ENCODE results near the gene ETV6. TPM values are rescaled to one million over a fixed set of nuclear protein-coding genes. Genes with fewer than 3 reads are reported as not detected.

Gene ETV6
- total and polyA plus RNA-seq, 9 of the 15 experiments (the other 6 are each of a cell fraction or from before 2014, with no cell fraction given), result 0.81 to 12.7 (median 4.1) TPM

DNA sequence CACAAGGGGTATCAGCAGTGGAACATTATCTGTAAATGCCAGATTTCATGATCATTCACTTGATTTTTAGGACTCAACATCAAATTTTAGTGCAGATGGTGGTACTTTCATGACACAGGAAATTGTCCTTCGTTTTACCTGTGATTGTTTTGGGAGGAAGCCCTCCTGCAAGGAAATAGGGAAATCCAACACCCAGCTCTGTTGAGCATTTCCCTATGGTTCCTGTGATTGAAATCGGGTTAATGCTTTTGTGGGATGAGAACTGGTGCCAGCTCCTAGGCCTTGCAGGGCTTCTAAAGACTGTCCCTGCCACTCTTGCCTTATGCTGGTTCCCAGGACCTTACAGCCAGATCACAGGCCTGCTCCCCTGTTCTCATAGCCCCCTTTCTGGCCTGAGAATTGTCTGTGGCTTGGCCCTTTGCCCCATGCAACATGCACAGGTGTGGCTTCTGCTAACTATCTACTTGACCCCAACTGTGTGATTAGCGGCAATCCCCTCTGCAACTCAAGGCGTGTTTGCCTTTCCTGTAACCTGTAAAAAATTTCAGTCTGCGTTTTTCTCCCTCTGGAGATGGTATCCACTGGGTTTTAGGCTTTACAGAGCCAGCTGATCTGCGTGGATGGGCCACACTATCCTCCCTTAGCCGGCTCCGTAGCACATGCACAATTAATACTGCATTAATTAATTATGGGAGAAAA lies 112.5 kb downstream of the ETV6 start:
- ChIA-PET CTCF (ENCODE audit: low intra/inter-chr PET ratio) (no interaction called here), POLR2A (interaction anchor here (0.6 kb wide), 1 partner anchor 254 kb away, joined by 3 read pairs; no protein-coding TSS in a partner anchor)
- in situ Hi-C loops (cut with MboI) (no loop called here), intact Hi-C loops (cut with micrococcal nuclease) (no loop called here)
- BruUV-seq (replicated peaks), result no TSS peak
- Histone ChIP-seq H3K4me1 (replicated peaks in 1 of 2; ENCODE audit: control insufficient read depth in 2 of 2, insufficient read depth in 2 of 2, low read length in 2 of 2) (peaks cover 0 to 4% of the 10 kb centered on the region in 2 experiments; a peak in 1 of 5 replicates), H3K79me2 (ENCODE audit: control insufficient read depth, insufficient read depth, low read length) (no peaks in the 10 kb centered on the region), H3K4me3 (no peak overlapping the region), H3K36me3 (ENCODE audit: control insufficient read depth, insufficient read depth, low read length) (no peaks in the 10 kb centered on the region), H3K9me3 (replicated peaks; ENCODE audit: control insufficient read depth, insufficient read depth, low read depth, low read length) (no peaks in the 10 kb centered on the region), H3K27ac (ENCODE audit: extremely low read depth, low read depth, low read length) (no peak overlapping the region), H3K9ac (ENCODE audit: insufficient read depth in 1 of 2, low read depth in 2 of 2, low read length in 2 of 2) (no peak overlapping the region), H3K27me3 (ENCODE audit: control insufficient read depth in 2 of 2, insufficient read depth in 2 of 2, low read length in 2 of 2) (no peaks in the 10 kb centered on the region), H3K4me2 (ENCODE audit: insufficient read depth, low read length) (no peak overlapping the region), H3K9me1 (ENCODE audit: control insufficient read depth, insufficient read depth, low read length) (no peaks in the 10 kb centered on the region), H2AFZ (ENCODE audit: low read depth, low read length) (no peak overlapping the region), H4K20me1 (replicated peaks; ENCODE audit: control insufficient read depth, insufficient read depth, low read length) (no peaks in the 10 kb centered on the region)
- TF ChIP-seq FOXA3 (CRISPR knock-in tag; conservative IDR thresholded peaks at IDR 0.05 in 1 of 2, IDR thresholded peaks at IDR 0.05 in 1 of 2) (no peak), ZNF212 (CRISPR knock-in tag; IDR thresholded peaks at IDR 0.05) (no peak), NFIC (IDR thresholded peaks at IDR 0.05) (no peak), ARID2 (IDR thresholded peaks at IDR 0.05) (no peak), JUNB (CRISPR knock-in tag; conservative IDR thresholded peaks at IDR 0.05) (no peak), EWSR1 (IDR thresholded peaks at IDR 0.05; ENCODE audit: borderline replicate concordance, low read depth, partially characterized antibody) (no peak), STAG1 (CRISPR knock-in tag; IDR thresholded peaks at IDR 0.05; ENCODE audit: borderline replicate concordance) (no peak), LEF1 (IDR thresholded peaks at IDR 0.05) (no peak), CREM (IDR thresholded peaks at IDR 0.05; ENCODE audit: low read depth) (no peak)
- TF ChIP-seq, protein P1, sequence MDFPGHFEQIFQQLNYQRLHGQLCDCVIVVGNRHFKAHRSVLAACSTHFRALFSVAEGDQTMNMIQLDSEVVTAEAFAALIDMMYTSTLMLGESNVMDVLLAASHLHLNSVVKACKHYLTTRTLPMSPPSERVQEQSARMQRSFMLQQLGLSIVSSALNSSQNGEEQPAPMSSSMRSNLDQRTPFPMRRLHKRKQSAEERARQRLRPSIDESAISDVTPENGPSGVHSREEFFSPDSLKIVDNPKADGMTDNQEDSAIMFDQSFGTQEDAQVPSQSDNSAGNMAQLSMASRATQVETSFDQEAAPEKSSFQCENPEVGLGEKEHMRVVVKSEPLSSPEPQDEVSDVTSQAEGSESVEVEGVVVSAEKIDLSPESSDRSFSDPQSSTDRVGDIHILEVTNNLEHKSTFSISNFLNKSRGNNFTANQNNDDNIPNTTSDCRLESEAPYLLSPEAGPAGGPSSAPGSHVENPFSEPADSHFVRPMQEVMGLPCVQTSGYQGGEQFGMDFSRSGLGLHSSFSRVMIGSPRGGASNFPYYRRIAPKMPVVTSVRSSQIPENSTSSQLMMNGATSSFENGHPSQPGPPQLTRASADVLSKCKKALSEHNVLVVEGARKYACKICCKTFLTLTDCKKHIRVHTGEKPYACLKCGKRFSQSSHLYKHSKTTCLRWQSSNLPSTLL (IDR thresholded peaks at IDR 0.05), result no peak
- TF ChIP-seq, protein P2, sequence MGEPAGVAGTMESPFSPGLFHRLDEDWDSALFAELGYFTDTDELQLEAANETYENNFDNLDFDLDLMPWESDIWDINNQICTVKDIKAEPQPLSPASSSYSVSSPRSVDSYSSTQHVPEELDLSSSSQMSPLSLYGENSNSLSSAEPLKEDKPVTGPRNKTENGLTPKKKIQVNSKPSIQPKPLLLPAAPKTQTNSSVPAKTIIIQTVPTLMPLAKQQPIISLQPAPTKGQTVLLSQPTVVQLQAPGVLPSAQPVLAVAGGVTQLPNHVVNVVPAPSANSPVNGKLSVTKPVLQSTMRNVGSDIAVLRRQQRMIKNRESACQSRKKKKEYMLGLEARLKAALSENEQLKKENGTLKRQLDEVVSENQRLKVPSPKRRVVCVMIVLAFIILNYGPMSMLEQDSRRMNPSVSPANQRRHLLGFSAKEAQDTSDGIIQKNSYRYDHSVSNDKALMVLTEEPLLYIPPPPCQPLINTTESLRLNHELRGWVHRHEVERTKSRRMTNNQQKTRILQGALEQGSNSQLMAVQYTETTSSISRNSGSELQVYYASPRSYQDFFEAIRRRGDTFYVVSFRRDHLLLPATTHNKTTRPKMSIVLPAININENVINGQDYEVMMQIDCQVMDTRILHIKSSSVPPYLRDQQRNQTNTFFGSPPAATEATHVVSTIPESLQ (CRISPR knock-in tag; IDR thresholded peaks at IDR 0.05), result no peak
- TF ChIP-seq, protein P3, sequence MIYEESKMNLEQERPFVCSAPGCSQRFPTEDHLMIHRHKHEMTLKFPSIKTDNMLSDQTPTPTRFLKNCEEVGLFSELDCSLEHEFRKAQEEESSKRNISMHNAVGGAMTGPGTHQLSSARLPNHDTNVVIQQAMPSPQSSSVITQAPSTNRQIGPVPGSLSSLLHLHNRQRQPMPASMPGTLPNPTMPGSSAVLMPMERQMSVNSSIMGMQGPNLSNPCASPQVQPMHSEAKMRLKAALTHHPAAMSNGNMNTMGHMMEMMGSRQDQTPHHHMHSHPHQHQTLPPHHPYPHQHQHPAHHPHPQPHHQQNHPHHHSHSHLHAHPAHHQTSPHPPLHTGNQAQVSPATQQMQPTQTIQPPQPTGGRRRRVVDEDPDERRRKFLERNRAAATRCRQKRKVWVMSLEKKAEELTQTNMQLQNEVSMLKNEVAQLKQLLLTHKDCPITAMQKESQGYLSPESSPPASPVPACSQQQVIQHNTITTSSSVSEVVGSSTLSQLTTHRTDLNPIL (CRISPR knock-in tag; IDR thresholded peaks at IDR 0.05), result no peak
- FAIRE-seq, result no peak
- no peak for ATAC-seq
- DNase-seq (ENCODE audit: extremely low read depth in 1 of 4, low spot score in 3 of 4), result no peak
- WGBS (ENCODE audit: insufficient coverage, low coverage, missing lambda C conversion rate), result 60% methylated on average over 7 of the region's 8 CpGs
